Trophoblast cell (in vitro differentiated cells and primary cell): ENCODE measurements around the gene UGT1A5.

Experiments
- DNase-seq, 2 donors: peaks; one replicate each; pipeline ENCODE4 v3.0.0-alpha.2; 2016
- H2AFZ ChIP-seq: 2 replicates; pipeline ENCODE4 v1.6.1; 2013; ENCODE audit warnings: low read length, moderate library complexity, mild to moderate bottlenecking; ENCODE audit not compliant: insufficient read depth, poor library complexity
- H2AK5ac ChIP-seq: 2 replicates; pipeline ENCODE4 v1.6.1; 2013; ENCODE audit warnings: mild to moderate bottlenecking, low read length
- H2BK120ac ChIP-seq: 2 replicates; pipeline ENCODE4 v1.6.1; 2013; ENCODE audit warnings: low read length, mild to moderate bottlenecking, moderate library complexity; ENCODE audit not compliant: insufficient read depth, poor library complexity
- H2BK12ac ChIP-seq: 2 replicates; pipeline ENCODE4 v1.6.1; 2013; ENCODE audit warnings: mild to moderate bottlenecking, low read length, moderate library complexity
- H2BK5ac ChIP-seq: 2 replicates; pipeline ENCODE4 v1.6.1; 2013; ENCODE audit warnings: low read length, low read depth, moderate library complexity, mild to moderate bottlenecking; ENCODE audit not compliant: poor library complexity
- H3K14ac ChIP-seq: 2 replicates; pipeline ENCODE4 v1.6.1; 2013; ENCODE audit warnings: mild to moderate bottlenecking, low read length
- H3K18ac ChIP-seq: 2 replicates; pipeline ENCODE4 v1.6.1; 2013; ENCODE audit warnings: mild to moderate bottlenecking, low read length
- H3K23ac ChIP-seq: 2 replicates; pipeline ENCODE4 v1.6.1; 2013; ENCODE audit warnings: low read length
- H3K27ac ChIP-seq: 2 replicates; pipeline ENCODE4 v1.5.1; 2013; ENCODE audit warnings: low read depth, mild to moderate bottlenecking, inconsistent platforms, low read length, moderate library complexity
- H3K27me3 ChIP-seq: 2 replicates; pipeline ENCODE4 v1.6.1; 2013; ENCODE audit warnings: inconsistent platforms, mild to moderate bottlenecking, low read length, moderate library complexity; ENCODE audit not compliant: insufficient read depth
- H3K36me3 ChIP-seq, 2 experiments: 1 replicate in 1 of 2; 2 replicates in 1 of 2; pipeline ENCODE4 v1.6.1; 2013; ENCODE audit warnings: low read length in 2 of 2, mild to moderate bottlenecking in 2 of 2, moderate library complexity in 1 of 2; ENCODE audit not compliant: insufficient read depth in 2 of 2, control insufficient read depth in 1 of 2
- H3K4ac ChIP-seq: 2 replicates; pipeline ENCODE4 v1.6.1; 2013; ENCODE audit warnings: low read depth, mild to moderate bottlenecking, low read length, moderate library complexity
- H3K4me1 ChIP-seq, 2 experiments: 1 replicate in 1 of 2; 2 replicates in 1 of 2; pipeline ENCODE4 v1.6.1; 2013; ENCODE audit warnings: low read length in 2 of 2, mild to moderate bottlenecking in 2 of 2, moderate library complexity in 1 of 2; ENCODE audit not compliant: insufficient read depth in 2 of 2, control insufficient read depth in 1 of 2
- H3K4me2 ChIP-seq: 2 replicates; pipeline ENCODE4 v1.6.1; 2013; ENCODE audit warnings: inconsistent platforms, mild to moderate bottlenecking, low read length, moderate library complexity
- H3K4me3 ChIP-seq: 2 replicates; pipeline ENCODE4 v1.5.1; 2013; ENCODE audit warnings: mild to moderate bottlenecking, low read depth, low read length, inconsistent platforms
- H3K79me1 ChIP-seq: one replicate; pipeline ENCODE4 v1.6.1; 2013; ENCODE audit warnings: low read length
- H3K79me2 ChIP-seq: 2 replicates; pipeline ENCODE4 v1.6.1; 2013; ENCODE audit warnings: low read length, mild to moderate bottlenecking; ENCODE audit not compliant: control insufficient read depth, insufficient read depth, poor library complexity
- H3K9ac ChIP-seq: 2 replicates; pipeline ENCODE4 v1.6.1; 2013; ENCODE audit warnings: mild to moderate bottlenecking, low read length
- H3K9me3 ChIP-seq: 2 replicates; pipeline ENCODE4 v1.6.1; 2013; ENCODE audit warnings: low read depth, mild to moderate bottlenecking, control low read depth, inconsistent platforms, low read length; ENCODE audit not compliant: insufficient read depth
- H4K12ac ChIP-seq: 2 replicates; pipeline ENCODE4 v1.6.1; 2013; ENCODE audit warnings: low read depth, mild to moderate bottlenecking, low read length, moderate library complexity
- H4K8ac ChIP-seq: 2 replicates; pipeline ENCODE4 v1.6.1; 2013; ENCODE audit warnings: low read depth, mild to moderate bottlenecking, low read length, moderate library complexity
- H4K91ac ChIP-seq: one replicate; pipeline ENCODE4 v1.6.1; 2013; ENCODE audit warnings: low read depth, mild to moderate bottlenecking, low read length, moderate library complexity
- WGBS: extraction: QIAGEN DNeasy Blood & Tissue Kit; methylation state at CpG from one replicate; pipeline ENCODE4 v1.1.7; 2013; ENCODE audit warnings: missing lambda C conversion rate; ENCODE audit not compliant: insufficient read length, insufficient coverage; ENCODE audit errors: extremely low coverage; 5-methylcytosine and 5-hydroxymethylcytosine counted together

UGT1A5 gene

DNA sequence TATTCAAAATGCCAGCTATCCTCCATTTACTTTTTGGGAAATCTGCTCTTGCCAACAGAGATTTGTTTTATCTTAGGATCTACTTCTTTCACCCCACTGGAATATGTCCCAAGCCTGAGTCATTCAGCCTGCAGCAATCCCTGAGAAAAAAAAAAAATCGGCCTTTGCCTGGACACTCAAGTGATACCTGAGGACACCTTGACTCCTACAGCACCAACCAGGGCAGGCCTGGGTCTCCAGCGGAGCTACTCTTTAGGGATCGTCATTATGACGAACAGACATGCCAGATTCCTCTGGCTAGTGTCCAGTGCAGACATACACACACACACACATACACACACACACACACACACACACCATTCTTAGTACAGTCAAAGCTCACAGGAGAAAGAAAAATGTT, 22.3 kb upstream of the UGT1A5 start:
- Histone ChIP-seq H4K12ac (no peak overlapping the region), H3K4me3 (no peak overlapping the region), H3K9me3 (no peaks in the 10 kb centered on the region), H4K8ac (no peak overlapping the region), H3K14ac (no peak overlapping the region), H3K27me3 (no peaks in the 10 kb centered on the region), H3K79me2 (no peaks in the 10 kb centered on the region), H3K4ac (no peak overlapping the region), H2BK120ac (no peak overlapping the region), H2AFZ (no peak overlapping the region), H3K23ac (no peak overlapping the region), H2BK5ac (no peak overlapping the region), H3K4me1 (no peaks in the 10 kb centered on the region), H3K79me1 (no peaks in the 10 kb centered on the region), H3K18ac (no peak overlapping the region), H3K9ac (no peak overlapping the region), H4K91ac (no peak overlapping the region), H3K27ac (no peak overlapping the region), H3K36me3 (no peaks in the 10 kb centered on the region), H2BK12ac (no peak overlapping the region), H3K4me2 (no peak overlapping the region), H2AK5ac (no peak overlapping the region)
- peak; percentile 66 to 74 for DNase-seq
- WGBS: no CpG with 5 or more reads among the region's 4 CpGs

DNA sequence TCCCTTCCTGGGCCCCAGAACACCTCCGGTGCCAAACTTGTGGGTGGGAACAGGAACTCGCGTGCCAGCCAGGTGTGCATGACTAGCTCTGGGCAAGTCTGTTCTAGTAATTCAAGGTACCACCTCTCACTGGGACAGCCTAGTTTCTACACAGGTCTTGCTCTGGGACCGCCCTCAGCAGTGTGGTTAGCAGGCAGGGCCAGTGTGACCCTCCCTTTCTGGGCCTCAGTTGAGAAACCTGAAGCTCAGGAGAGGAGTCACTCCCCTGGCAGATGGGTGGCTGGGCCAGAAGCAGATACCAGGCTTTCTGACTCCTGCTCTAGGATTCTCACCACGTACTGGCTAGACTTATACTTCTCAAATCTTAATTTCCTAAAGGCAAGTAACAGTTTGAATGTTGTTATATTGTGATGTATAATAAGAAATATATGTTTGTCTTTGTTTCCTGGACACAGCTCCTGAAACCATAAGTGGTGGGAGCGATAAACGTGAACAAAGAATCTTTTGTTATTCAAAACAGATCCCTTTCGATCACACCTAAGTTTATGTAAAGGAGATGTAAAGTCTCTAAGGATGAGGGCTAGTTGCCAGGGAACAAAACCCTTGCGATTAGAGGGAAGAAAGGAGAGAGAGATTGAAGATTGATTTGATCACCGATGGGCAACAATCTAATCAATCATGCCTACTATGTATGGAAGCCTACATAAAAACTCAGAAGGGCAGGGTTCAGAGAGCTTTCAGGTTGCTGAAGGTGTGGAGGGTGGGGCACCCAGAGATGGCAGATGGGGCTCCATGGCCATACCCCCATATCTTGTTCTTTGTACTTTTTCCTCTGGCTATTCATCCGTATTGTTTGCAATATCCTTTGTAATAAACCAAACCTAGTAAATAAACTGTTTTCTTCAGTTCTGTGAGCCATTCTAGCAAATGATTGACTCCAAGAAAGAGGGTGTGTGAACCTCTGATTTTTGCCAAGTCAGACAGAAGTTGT, 21.0 kb upstream of the UGT1A5 start:
- H3K4me3 ChIP-seq: no peak overlapping the region
- H3K27ac ChIP-seq: no peak overlapping the region
- H3K4ac ChIP-seq: no peak overlapping the region
- no peak overlapping the region for H2AFZ ChIP-seq
- H3K18ac ChIP-seq: no peak overlapping the region
- no peak overlapping the region for H4K8ac ChIP-seq
- no peaks in the 10 kb centered on the region for H3K36me3 ChIP-seq
- no peaks in the 10 kb centered on the region for H3K9me3 ChIP-seq
- H2AK5ac ChIP-seq: no peak overlapping the region
- no peaks in the 10 kb centered on the region for H3K27me3 ChIP-seq
- no peak overlapping the region for H3K4me2 ChIP-seq
- no peak overlapping the region for H4K12ac ChIP-seq
- no peaks in the 10 kb centered on the region for H3K79me1 ChIP-seq
- no peak overlapping the region for H4K91ac ChIP-seq
- no peak overlapping the region for H2BK12ac ChIP-seq
- no CpG with 5 or more reads among the region's 11 CpGs for WGBS
- H2BK5ac ChIP-seq: no peak overlapping the region
- no peak overlapping the region for H3K14ac ChIP-seq
- no peak for DNase-seq
- no peak overlapping the region for H3K23ac ChIP-seq
- no peak overlapping the region for H3K9ac ChIP-seq
- H2BK120ac ChIP-seq: no peak overlapping the region
- no peaks in the 10 kb centered on the region for H3K79me2 ChIP-seq
- no peaks in the 10 kb centered on the region for H3K4me1 ChIP-seq

DNA sequence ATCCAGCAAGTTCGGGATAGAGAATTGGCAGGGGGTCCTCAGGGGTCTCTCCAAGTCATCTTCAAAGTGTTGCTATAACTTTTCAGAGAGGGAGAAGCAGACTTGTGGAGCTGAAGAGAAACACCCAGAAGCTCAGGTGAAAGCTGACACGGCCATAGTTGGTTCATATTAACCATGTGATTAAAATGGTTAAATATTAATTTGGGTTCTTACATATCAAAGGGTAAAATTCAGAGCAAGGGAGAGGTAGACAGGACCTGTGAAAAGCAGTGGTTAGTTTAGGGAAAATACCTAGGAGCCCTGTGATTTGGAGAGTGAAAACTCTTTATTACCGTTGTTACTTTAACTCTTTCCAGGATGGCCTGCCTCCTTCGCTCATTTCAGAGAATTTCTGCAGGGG, 20.1 kb upstream of the UGT1A5 start, which contains the start of gene UGT1A6:
UGT1A6 (plus strand) TSS at position 243 of the 400 bp plus-strand sequence; CDS start at position 358, 115 bp downstream.
- Histone ChIP-seq H3K79me1 (no peaks in the 10 kb centered on the region), H4K12ac (no peak within 1 kb of the TSS), H2BK5ac (no peak within 1 kb of the TSS), H3K18ac (no peak within 1 kb of the TSS), H3K23ac (no peak within 1 kb of the TSS), H3K4ac (no peak within 1 kb of the TSS), H2BK12ac (no peak within 1 kb of the TSS), H3K79me2 (no peaks in the 10 kb centered on the region), H3K4me3 (no peak within 1 kb of the TSS), H3K36me3 (no peaks in the 10 kb centered on the region), H3K14ac (no peak within 1 kb of the TSS), H3K27ac (no peak within 1 kb of the TSS), H2AFZ (no peak within 1 kb of the TSS), H3K9me3 (no peaks in the 10 kb centered on the region), H2AK5ac (no peak within 1 kb of the TSS), H4K8ac (no peak within 1 kb of the TSS), H3K4me1 (no peaks in the 10 kb centered on the region), H4K91ac (no peak within 1 kb of the TSS), H3K4me2 (no peak within 1 kb of the TSS), H2BK120ac (no peak within 1 kb of the TSS), H3K9ac (no peak within 1 kb of the TSS), H3K27me3 (no peaks in the 10 kb centered on the region)
- WGBS: no CpG with 5 or more reads among the region's 4 CpGs
- DNase-seq: no peak

DNA sequence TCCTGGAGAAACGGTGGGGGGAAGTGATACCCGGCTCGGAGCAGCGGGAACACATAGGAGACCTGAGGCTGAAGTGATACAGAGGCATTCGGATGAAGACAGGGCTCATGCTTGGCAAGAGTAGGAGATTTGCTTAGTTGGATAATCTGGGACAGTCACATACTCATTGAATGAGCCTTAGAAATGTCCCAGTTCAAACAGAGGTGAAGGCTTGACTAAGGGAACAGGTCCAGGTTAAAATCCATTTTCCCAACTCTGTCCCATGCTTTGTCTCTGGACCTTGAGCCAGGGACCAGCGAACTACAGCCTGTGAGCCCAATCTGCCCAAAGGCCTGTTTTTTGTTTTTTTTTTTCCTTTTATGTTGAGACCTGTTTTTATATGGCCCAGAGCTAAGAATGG, 18.7 kb upstream of the UGT1A5 start:
- Histone ChIP-seq H3K23ac (no peak overlapping the region), H3K79me2 (no peaks in the 10 kb centered on the region), H2AK5ac (no peak overlapping the region), H3K18ac (no peak overlapping the region), H3K79me1 (no peaks in the 10 kb centered on the region), H3K36me3 (no peaks in the 10 kb centered on the region), H4K8ac (no peak overlapping the region), H3K9me3 (no peaks in the 10 kb centered on the region), H3K27ac (no peak overlapping the region), H2AFZ (no peak overlapping the region), H4K91ac (no peak overlapping the region), H3K27me3 (no peaks in the 10 kb centered on the region), H3K4me3 (no peak overlapping the region), H3K4me1 (no peaks in the 10 kb centered on the region), H2BK12ac (no peak overlapping the region), H2BK120ac (no peak overlapping the region), H2BK5ac (no peak overlapping the region), H3K4ac (no peak overlapping the region), H3K9ac (no peak overlapping the region), H4K12ac (no peak overlapping the region), H3K14ac (no peak overlapping the region), H3K4me2 (no peak overlapping the region)
- DNase-seq: no peak
- no CpG with 5 or more reads among the region's 6 CpGs for WGBS
